ENCODE results near the gene FBXO48. TPM values are rescaled to one million over a fixed set of nuclear protein-coding genes. Genes with fewer than 3 reads are reported as not detected.

FBXO48 gene
- total and polyA plus RNA-seq, 10 of the 15 experiments (the other 5 are each of a cell fraction or from before 2014, with no cell fraction given) = 0.56 to 2.3 (median 1.2) TPM

- TF ChIP-seq REST (IDR thresholded peaks at IDR 0.05; ENCODE audit: low read depth, low read length) = no peak
- no peak for TF ChIP-seq ZNF207 (IDR thresholded peaks at IDR 0.05; ENCODE audit: borderline replicate concordance)
- TF ChIP-seq, protein P1, sequence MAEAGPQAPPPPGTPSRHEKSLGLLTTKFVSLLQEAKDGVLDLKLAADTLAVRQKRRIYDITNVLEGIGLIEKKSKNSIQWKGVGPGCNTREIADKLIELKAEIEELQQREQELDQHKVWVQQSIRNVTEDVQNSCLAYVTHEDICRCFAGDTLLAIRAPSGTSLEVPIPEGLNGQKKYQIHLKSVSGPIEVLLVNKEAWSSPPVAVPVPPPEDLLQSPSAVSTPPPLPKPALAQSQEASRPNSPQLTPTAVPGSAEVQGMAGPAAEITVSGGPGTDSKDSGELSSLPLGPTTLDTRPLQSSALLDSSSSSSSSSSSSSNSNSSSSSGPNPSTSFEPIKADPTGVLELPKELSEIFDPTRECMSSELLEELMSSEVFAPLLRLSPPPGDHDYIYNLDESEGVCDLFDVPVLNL (IDR thresholded peaks at IDR 0.05; ENCODE audit: low read depth, low read length) = no peak
- no peak for TF ChIP-seq TCF7 (IDR thresholded peaks at IDR 0.05; ENCODE audit: borderline replicate concordance)
- TF ChIP-seq POLR2AphosphoS5 (IDR thresholded peaks at IDR 0.05; ENCODE audit: low read length) = peak; percentile 40; the same call in 1 of the 2 replicates
- TF ChIP-seq GABPA (IDR thresholded peaks at IDR 0.05; ENCODE audit: low read depth) = no peak
- no peak for TF ChIP-seq RB1 (IDR thresholded peaks at IDR 0.05; ENCODE audit: borderline replicate concordance)
- TF ChIP-seq, protein P2, sequence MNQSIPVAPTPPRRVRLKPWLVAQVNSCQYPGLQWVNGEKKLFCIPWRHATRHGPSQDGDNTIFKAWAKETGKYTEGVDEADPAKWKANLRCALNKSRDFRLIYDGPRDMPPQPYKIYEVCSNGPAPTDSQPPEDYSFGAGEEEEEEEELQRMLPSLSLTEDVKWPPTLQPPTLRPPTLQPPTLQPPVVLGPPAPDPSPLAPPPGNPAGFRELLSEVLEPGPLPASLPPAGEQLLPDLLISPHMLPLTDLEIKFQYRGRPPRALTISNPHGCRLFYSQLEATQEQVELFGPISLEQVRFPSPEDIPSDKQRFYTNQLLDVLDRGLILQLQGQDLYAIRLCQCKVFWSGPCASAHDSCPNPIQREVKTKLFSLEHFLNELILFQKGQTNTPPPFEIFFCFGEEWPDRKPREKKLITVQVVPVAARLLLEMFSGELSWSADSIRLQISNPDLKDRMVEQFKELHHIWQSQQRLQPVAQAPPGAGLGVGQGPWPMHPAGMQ (IDR thresholded peaks at IDR 0.05; ENCODE audit: borderline replicate concordance) = no peak
- TF ChIP-seq ATF2 (IDR thresholded peaks at IDR 0.05; ENCODE audit: low read length) = peak; percentile 74
- TF ChIP-seq FOS (IDR thresholded peaks at IDR 0.05; ENCODE audit: borderline replicate concordance, extremely low read depth, insufficient read length) = no peak
- TF ChIP-seq SIX5 (IDR thresholded peaks at IDR 0.05; ENCODE audit: low read depth, low read length, severe bottlenecking) = no peak
- TF ChIP-seq, protein P3, sequence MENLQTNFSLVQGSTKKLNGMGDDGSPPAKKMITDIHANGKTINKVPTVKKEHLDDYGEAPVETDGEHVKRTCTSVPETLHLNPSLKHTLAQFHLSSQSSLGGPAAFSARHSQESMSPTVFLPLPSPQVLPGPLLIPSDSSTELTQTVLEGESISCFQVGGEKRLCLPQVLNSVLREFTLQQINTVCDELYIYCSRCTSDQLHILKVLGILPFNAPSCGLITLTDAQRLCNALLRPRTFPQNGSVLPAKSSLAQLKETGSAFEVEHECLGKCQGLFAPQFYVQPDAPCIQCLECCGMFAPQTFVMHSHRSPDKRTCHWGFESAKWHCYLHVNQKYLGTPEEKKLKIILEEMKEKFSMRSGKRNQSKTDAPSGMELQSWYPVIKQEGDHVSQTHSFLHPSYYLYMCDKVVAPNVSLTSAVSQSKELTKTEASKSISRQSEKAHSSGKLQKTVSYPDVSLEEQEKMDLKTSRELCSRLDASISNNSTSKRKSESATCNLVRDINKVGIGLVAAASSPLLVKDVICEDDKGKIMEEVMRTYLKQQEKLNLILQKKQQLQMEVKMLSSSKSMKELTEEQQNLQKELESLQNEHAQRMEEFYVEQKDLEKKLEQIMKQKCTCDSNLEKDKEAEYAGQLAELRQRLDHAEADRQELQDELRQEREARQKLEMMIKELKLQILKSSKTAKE (IDR thresholded peaks at IDR 0.05; ENCODE audit: low read depth, poor library complexity, severe bottlenecking) = peak; percentile 44
- TF ChIP-seq ZNF217 (IDR thresholded peaks at IDR 0.05) = no peak
- TF ChIP-seq, protein P4, sequence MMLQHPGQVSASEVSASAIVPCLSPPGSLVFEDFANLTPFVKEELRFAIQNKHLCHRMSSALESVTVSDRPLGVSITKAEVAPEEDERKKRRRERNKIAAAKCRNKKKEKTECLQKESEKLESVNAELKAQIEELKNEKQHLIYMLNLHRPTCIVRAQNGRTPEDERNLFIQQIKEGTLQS (IDR thresholded peaks at IDR 0.05; ENCODE audit: borderline replicate concordance, extremely low read depth, low read depth, low read length) = no peak
- 0 out of 2 replicates have a peak, but pooled peaks have one; percentile 27 for TF ChIP-seq NR2C1 (IDR thresholded peaks at IDR 0.05)
- TF ChIP-seq CBX5 (IDR thresholded peaks at IDR 0.05; ENCODE audit: low read depth) = peak; percentile 84
These were observed 40.1 kb downstream of the FBXO48 start (continued) for GRCh38 chr2:68426848-68427579.
